ENCODE results near the gene RAB28. TPM values are rescaled to one million over a fixed set of nuclear protein-coding genes. Genes with fewer than 3 reads are reported as not detected.

RAB28 gene
- total and polyA plus RNA-seq, 9 of the 15 experiments (the other 6 are each of a cell fraction or from before 2014, with no cell fraction given), result 6.7 to 40.4 (median 23.0) TPM

DNA sequence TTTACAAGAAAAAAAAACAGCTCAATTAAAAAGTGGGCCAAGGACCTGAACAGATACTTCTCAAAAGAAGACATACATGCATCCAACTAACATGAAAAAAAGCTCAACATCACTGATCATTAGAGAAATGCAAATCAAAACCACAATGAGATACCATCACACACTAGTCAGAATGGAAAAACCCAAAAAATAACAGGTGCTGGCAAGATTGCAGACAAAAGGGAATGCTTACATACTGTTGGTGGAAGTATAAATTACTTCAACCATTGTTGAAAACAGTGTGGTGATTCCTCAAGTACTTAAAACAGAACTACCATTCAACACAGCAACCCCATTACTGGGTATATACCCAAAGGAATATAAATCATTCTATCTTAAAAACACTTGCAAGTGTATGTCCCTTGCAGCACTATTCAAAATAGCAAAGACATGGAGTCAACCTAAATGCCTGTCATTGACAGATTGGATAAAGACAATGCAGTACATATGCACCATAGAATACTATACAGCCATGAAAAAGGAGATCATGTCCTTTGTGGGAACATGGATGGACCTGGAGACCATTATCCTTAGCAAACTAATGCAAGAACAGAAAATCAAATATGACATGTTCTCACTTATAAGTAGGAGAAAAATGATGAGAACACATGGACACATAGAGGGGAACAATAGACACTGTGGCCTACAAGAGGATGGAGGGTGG lies 97.6 kb downstream of the RAB28 start (continued):
- TF ChIP-seq, protein P1, sequence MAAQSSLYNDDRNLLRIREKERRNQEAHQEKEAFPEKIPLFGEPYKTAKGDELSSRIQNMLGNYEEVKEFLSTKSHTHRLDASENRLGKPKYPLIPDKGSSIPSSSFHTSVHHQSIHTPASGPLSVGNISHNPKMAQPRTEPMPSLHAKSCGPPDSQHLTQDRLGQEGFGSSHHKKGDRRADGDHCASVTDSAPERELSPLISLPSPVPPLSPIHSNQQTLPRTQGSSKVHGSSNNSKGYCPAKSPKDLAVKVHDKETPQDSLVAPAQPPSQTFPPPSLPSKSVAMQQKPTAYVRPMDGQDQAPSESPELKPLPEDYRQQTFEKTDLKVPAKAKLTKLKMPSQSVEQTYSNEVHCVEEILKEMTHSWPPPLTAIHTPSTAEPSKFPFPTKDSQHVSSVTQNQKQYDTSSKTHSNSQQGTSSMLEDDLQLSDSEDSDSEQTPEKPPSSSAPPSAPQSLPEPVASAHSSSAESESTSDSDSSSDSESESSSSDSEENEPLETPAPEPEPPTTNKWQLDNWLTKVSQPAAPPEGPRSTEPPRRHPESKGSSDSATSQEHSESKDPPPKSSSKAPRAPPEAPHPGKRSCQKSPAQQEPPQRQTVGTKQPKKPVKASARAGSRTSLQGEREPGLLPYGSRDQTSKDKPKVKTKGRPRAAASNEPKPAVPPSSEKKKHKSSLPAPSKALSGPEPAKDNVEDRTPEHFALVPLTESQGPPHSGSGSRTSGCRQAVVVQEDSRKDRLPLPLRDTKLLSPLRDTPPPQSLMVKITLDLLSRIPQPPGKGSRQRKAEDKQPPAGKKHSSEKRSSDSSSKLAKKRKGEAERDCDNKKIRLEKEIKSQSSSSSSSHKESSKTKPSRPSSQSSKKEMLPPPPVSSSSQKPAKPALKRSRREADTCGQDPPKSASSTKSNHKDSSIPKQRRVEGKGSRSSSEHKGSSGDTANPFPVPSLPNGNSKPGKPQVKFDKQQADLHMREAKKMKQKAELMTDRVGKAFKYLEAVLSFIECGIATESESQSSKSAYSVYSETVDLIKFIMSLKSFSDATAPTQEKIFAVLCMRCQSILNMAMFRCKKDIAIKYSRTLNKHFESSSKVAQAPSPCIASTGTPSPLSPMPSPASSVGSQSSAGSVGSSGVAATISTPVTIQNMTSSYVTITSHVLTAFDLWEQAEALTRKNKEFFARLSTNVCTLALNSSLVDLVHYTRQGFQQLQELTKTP (IDR thresholded peaks at IDR 0.05; ENCODE audit: low read depth in 1 of 2, partially characterized antibody in 2 of 2), result no peak

DNA sequence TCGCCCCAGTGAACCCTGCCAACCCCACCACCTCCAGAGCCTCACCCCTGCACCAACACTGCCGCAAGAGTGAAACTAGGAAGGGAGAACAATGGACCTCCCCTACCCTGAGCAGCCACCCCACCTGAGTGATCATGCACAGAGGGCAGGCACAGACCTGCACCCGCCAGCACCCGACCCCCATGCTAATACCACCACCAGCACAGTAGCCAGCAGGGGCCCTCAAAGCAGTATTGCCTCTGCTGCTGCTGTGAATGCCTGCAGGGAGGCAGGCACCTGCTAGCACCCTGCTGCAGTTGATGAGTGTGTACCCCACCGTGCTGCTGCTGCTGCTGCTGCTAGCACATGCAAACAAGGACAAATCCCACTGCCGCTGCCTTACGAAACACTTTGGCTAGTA lies 100.1 kb downstream of the RAB28 start:
- CTCF ChIA-PET (ENCODE audit: low intra/inter-chr PET ratio), result no interaction called here
- ATAC-seq (no peak), FAIRE-seq (no peak), DNase-seq (ENCODE audit: extremely low read depth in 1 of 4, low spot score in 3 of 4) (no peak)
- no peaks in the 10 kb centered on the region for H3K27me3 ChIP-seq (ENCODE audit: control insufficient read depth in 2 of 2, insufficient read depth in 2 of 2, low read length in 2 of 2)
- in situ Hi-C loops (cut with MboI) (no loop called here), intact Hi-C loops (cut with micrococcal nuclease) (no loop called here)
- no peaks in the 10 kb centered on the region for H3K9me1 ChIP-seq (ENCODE audit: control insufficient read depth, insufficient read depth, low read length)
- H3K36me3 ChIP-seq (ENCODE audit: control insufficient read depth, insufficient read depth, low read length), result peaks cover 5% of the 10 kb centered on the region; the same call in 2 of the 3 replicates
- POLR2A ChIA-PET, result interaction anchor here (0.7 kb wide), 1 partner anchor 79 kb away, joined by 3 read pairs; no protein-coding TSS in a partner anchor
- 94% methylated on average over 7 of the region's 7 CpGs for WGBS (ENCODE audit: insufficient coverage, low coverage, missing lambda C conversion rate)
- no peaks in the 10 kb centered on the region; the same call in 1 of the 2 replicates for H3K9me3 ChIP-seq (replicated peaks; ENCODE audit: control insufficient read depth, insufficient read depth, low read depth, low read length)
- peaks cover 0 to 4% of the 10 kb centered on the region in 2 experiments; a peak in 3 of 5 replicates for H3K4me1 ChIP-seq (replicated peaks in 1 of 2; ENCODE audit: control insufficient read depth in 2 of 2, insufficient read depth in 2 of 2, low read length in 2 of 2)
- H4K20me1 ChIP-seq (replicated peaks; ENCODE audit: control insufficient read depth, insufficient read depth, low read length), result no peaks in the 10 kb centered on the region
- peaks cover 42% of the 10 kb centered on the region for H3K79me2 ChIP-seq (ENCODE audit: control insufficient read depth, insufficient read depth, low read length)
- H3K4me3 ChIP-seq, result no peak overlapping the region
- H2AFZ ChIP-seq (ENCODE audit: low read depth, low read length), result no peak overlapping the region
- H3K9ac ChIP-seq (ENCODE audit: insufficient read depth in 1 of 2, low read depth in 2 of 2, low read length in 2 of 2), result no peak overlapping the region; a peak in 1 of 4 replicates
- BruUV-seq (replicated peaks), result no TSS peak
- no peak overlapping the region for H3K27ac ChIP-seq (ENCODE audit: extremely low read depth, low read depth, low read length)
- no peak overlapping the region for H3K4me2 ChIP-seq (ENCODE audit: insufficient read depth, low read length)
- TF ChIP-seq, protein P2, sequence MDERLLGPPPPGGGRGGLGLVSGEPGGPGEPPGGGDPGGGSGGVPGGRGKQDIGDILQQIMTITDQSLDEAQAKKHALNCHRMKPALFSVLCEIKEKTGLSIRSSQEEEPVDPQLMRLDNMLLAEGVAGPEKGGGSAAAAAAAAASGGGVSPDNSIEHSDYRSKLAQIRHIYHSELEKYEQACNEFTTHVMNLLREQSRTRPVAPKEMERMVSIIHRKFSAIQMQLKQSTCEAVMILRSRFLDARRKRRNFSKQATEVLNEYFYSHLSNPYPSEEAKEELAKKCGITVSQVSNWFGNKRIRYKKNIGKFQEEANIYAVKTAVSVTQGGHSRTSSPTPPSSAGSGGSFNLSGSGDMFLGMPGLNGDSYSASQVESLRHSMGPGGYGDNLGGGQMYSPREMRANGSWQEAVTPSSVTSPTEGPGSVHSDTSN (CRISPR knock-in tag; IDR thresholded peaks at IDR 0.05; ENCODE audit: low read depth), result no peak
- TF ChIP-seq, protein P2 (tag; conservative IDR thresholded peaks at IDR 0.05; ENCODE audit: low read depth), result no peak
- TF ChIP-seq JUN (IDR thresholded peaks at IDR 0.05; ENCODE audit: borderline replicate concordance, low read depth, low read length) (no peak), JUN (CRISPR knock-in tag; IDR thresholded peaks at IDR 0.05; ENCODE audit: borderline replicate concordance) (no peak), PPARD (CRISPR knock-in tag; IDR thresholded peaks at IDR 0.05) (no peak), RCOR1 (IDR thresholded peaks at IDR 0.05; ENCODE audit: borderline replicate concordance in 1 of 2, low read depth in 2 of 2, low read length in 2 of 2) (no peak)
